Bronchial epithelial cell (primary cell): ENCODE measurements around the gene SAYSD1. TPM values are rescaled to one million over a fixed set of nuclear protein-coding genes. Genes with fewer than 3 reads are reported as not detected.
A peak's percentile ranks its signal among the peaks of the same experiment; 100 is the strongest.

Experiments
- DNase-seq: peaks from one replicate; pipeline ENCODE4 v3.0.0-alpha.2; 2010; ENCODE audit warnings: low read depth
- FAIRE-seq: peaks from 2 replicates; lab custom pipeline; 2011; peaks lifted over from hg19 to GRCh38; lab: Jason Lieb, UNC
- H3K27me3 ChIP-seq: 2 replicates; pipeline ENCODE4 v1.5.1; 2011; ENCODE audit warnings: low read length; ENCODE audit not compliant: control insufficient read depth, insufficient read depth
- H3K36me3 ChIP-seq: 2 replicates; pipeline ENCODE4 v1.5.1; 2011; ENCODE audit warnings: low read length; ENCODE audit not compliant: control insufficient read depth, insufficient read depth
- H3K4me3 ChIP-seq: 2 replicates; pipeline ENCODE4 v1.5.1; 2011; ENCODE audit warnings: mild to moderate bottlenecking, low read depth, low read length, control low read depth
- CTCF ChIP-seq: IDR thresholded peaks from 2 replicates; pipeline ENCODE4 v1.5.1; 2011; ENCODE audit warnings: mild to moderate bottlenecking, moderate library complexity, low read length, control low read depth, inconsistent platforms; ENCODE audit not compliant: insufficient read depth, severe bottlenecking
- total RNA-seq: library from RNA; depleted of rRNA; stranded (reverse); fragments of >200 nt; gene quantifications from 2 replicates; pipeline ENCODE4 v1.2.1, GENCODE V29; 2014

The SAYSD1 gene
- total RNA-seq, 1 donor from 2014 or later: 9.0 TPM

- TF ChIP-seq CTCF: no peak
- H3K36me3 ChIP-seq: no peaks in the 10 kb centered on the region
- FAIRE-seq (no peak), DNase-seq (no peak)
- no peak overlapping the region for H3K4me3 ChIP-seq
- no peaks in the 10 kb centered on the region for H3K27me3 ChIP-seq
These were observed 32.7 kb downstream of the SAYSD1 start for GRCh38 chr6:39082310-39082709.

GRCh38 chr6:39080246-39080875 lies 34.6 kb downstream of the SAYSD1 start:
- TF ChIP-seq CTCF: no peak
- DNase-seq (no peak), FAIRE-seq (peak; percentile 7)
- Histone ChIP-seq H3K27me3 (no peaks in the 10 kb centered on the region), H3K4me3 (no peak overlapping the region), H3K36me3 (no peaks in the 10 kb centered on the region)

GRCh38 chr6:39079197-39080125 lies 35.5 kb downstream of the SAYSD1 start:
- no peak for FAIRE-seq
- no peaks in the 10 kb centered on the region for H3K27me3 ChIP-seq
- DNase-seq: no peak
- H3K4me3 ChIP-seq: no peak overlapping the region
- no peak for TF ChIP-seq CTCF
- no peaks in the 10 kb centered on the region for H3K36me3 ChIP-seq

- Histone ChIP-seq H3K27me3 (no peaks in the 10 kb centered on the region), H3K36me3 (no peaks in the 10 kb centered on the region), H3K4me3 (no peak overlapping the region)
- TF ChIP-seq CTCF: no peak
- FAIRE-seq (no peak), DNase-seq (no peak)
These were observed 36.3 kb downstream of the SAYSD1 start for GRCh38 chr6:39078695-39079094.

- Histone ChIP-seq H3K27me3 (no peaks in the 10 kb centered on the region), H3K36me3 (no peaks in the 10 kb centered on the region), H3K4me3 (no peak overlapping the region)
- no peak for FAIRE-seq
- DNase-seq: no peak
- TF ChIP-seq CTCF: no peak
These were observed 36.9 kb downstream of the SAYSD1 start for GRCh38 chr6:39077882-39078594.
